Neural progenitor cell (in vitro differentiated cells): ENCODE data around the gene HOXA2. TPM values are rescaled to one million over a fixed set of nuclear protein-coding genes. Genes with fewer than 3 reads are reported as not detected.

ENCODE experiments used
- DNase-seq: peaks from one replicate; pipeline ENCODE4 v3.0.0-alpha.2; 2016; ENCODE audit warnings: low spot score
- H2AFZ ChIP-seq: fragments of 200-600 bp; sonication (generic); replicated peaks from 2 replicates; pipeline ENCODE4 v1.6.1; 2016; ENCODE audit warnings: antibody characterized with exemption
- H3F3A ChIP-seq: fragments of 200-600 bp; sonication (generic); 2 replicates; pipeline ENCODE4 v1.6.1; 2016; ENCODE audit warnings: antibody characterized with exemption, low read depth
- H3K27ac ChIP-seq: fragments of 200-600 bp; sonication (generic); 2 replicates; pipeline ENCODE4 v1.5.1; 2016; ENCODE audit warnings: mild to moderate bottlenecking
- H3K27me3 ChIP-seq: fragments of 200-600 bp; sonication (generic); 2 replicates; pipeline ENCODE4 v1.6.1; 2016; ENCODE audit warnings: mild to moderate bottlenecking, moderate library complexity
- H3K36me3 ChIP-seq: fragments of 200-600 bp; sonication (generic); 2 replicates; pipeline ENCODE4 v1.5.1; 2016
- H3K4me1 ChIP-seq: fragments of 200-600 bp; sonication (generic); 2 replicates; pipeline ENCODE4 v1.6.1; 2016; ENCODE audit warnings: mixed run types
- H3K4me2 ChIP-seq: fragments of 200-600 bp; sonication (generic); 2 replicates; pipeline ENCODE4 v1.6.1; 2016
- H3K4me3 ChIP-seq: fragments of 200-600 bp; sonication (generic); 2 replicates; pipeline ENCODE4 v1.5.1; 2016
- H3K79me2 ChIP-seq: fragments of 200-600 bp; sonication (generic); 2 replicates; pipeline ENCODE4 v1.6.1; 2016; ENCODE audit warnings: low read depth
- H3K9ac ChIP-seq: fragments of 200-600 bp; sonication (generic); 2 replicates; pipeline ENCODE4 v1.6.1; 2016
- H3K9me3 ChIP-seq: fragments of 200-600 bp; sonication (generic); 2 replicates; pipeline ENCODE4 v1.5.1; 2016; ENCODE audit warnings: low read depth
- H4K20me1 ChIP-seq: fragments of 200-600 bp; sonication (generic); 2 replicates; pipeline ENCODE4 v1.6.1; 2016; ENCODE audit warnings: low read depth
- H3K27ac Mint-ChIP-seq: 3 replicates; pipeline ENCODE4 v1.8.0; 2021; ENCODE audit warnings: mixed read lengths
- H3K27me3 Mint-ChIP-seq: 2 replicates; pipeline ENCODE4 v1.8.0; 2022; ENCODE audit warnings: low read depth, mild to moderate bottlenecking, inconsistent platforms, moderate library complexity, mixed read lengths; ENCODE audit not compliant: insufficient read depth
- H3K36me3 Mint-ChIP-seq: 3 replicates; pipeline ENCODE4 v1.8.0; 2021; ENCODE audit warnings: mixed read lengths
- H3K4me1 Mint-ChIP-seq: 3 replicates; pipeline ENCODE4 v1.8.0; 2021; ENCODE audit warnings: mixed read lengths
- H3K4me3 Mint-ChIP-seq: 3 replicates; pipeline ENCODE4 v1.8.0; 2021; ENCODE audit warnings: mild to moderate bottlenecking, moderate library complexity, mixed read lengths
- H3K9me3 Mint-ChIP-seq: 3 replicates; pipeline ENCODE4 v1.8.0; 2020; ENCODE audit warnings: mixed read lengths
- EZH2 ChIP-seq: fragments of 200-600 bp; sonication (generic); IDR thresholded peaks from 2 replicates; pipeline ENCODE4 v1.6.1; 2017; ENCODE audit warnings: antibody characterized with exemption, mild to moderate bottlenecking, moderate library complexity
- EZH2phosphoT487 ChIP-seq: fragments of 200-600 bp; sonication (generic); IDR thresholded peaks from 2 replicates; pipeline ENCODE4 v1.6.1; 2017; ENCODE audit warnings: antibody characterized with exemption
- total RNA-seq: library from RNA; depleted of rRNA; stranded (reverse); fragments of >200 nt; gene quantifications from 2 replicates; pipeline ENCODE4 v1.2.3, GENCODE V29; 2015; ENCODE audit warnings: low replicate concordance
- TF ChIP-seq, protein P1 (sequence below): fragments of 200-600 bp; sonication (generic); IDR thresholded peaks from 2 replicates; pipeline ENCODE4 v1.5.1; 2017; ENCODE audit warnings: antibody characterized with exemption, mild to moderate bottlenecking

The HOXA2 gene
- total RNA-seq, 1 donor from 2014 or later, result not detected

DNA sequence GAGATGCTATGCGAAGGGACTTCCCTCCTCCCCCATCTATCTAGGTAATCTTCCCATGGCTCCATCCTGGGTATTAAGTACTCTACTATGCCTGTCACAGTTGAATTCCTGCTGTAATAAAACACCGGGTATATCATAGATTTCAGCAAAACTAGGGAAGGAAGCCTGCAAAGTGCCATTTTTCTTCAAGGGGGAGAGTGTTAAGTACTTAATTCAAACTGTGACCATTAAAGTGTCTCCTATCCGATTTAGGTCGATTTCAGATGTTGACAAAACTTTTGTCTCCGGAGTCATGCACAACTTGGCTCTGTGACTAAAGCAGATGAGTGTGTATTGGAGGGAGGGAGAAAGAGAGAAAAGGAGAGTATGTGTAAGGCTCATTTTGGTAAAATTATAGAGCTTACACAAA is 23.5 kb upstream of the HOXA2 start:
- Histone ChIP-seq H3K4me2 (no peak overlapping the region), H3K4me3 (no peak overlapping the region), H3K4me1 (no peaks in the 10 kb centered on the region), H3K27me3 (peaks cover 100% of the 10 kb centered on the region), H3K36me3 (no peaks in the 10 kb centered on the region), H4K20me1 (peaks cover 82% of the 10 kb centered on the region), H3K9ac (no peak overlapping the region), H3K79me2 (no peaks in the 10 kb centered on the region), H3K9me3 (no peaks in the 10 kb centered on the region), H3F3A (no peaks in the 10 kb centered on the region), H3K27ac (no peak overlapping the region), H2AFZ (no peak overlapping the region)
- Mint-ChIP-seq H3K36me3 (no peaks in the 10 kb centered on the region), H3K4me3 (no peak overlapping the region), H3K9me3 (peaks cover 15% of the 10 kb centered on the region), H3K27me3 (peaks cover 92% of the 10 kb centered on the region), H3K27ac (no peak overlapping the region), H3K4me1 (no peaks in the 10 kb centered on the region)
- DNase-seq, result no peak
- TF ChIP-seq EZH2phosphoT487, result no peak
- no peak for TF ChIP-seq EZH2
- TF ChIP-seq, protein P1, sequence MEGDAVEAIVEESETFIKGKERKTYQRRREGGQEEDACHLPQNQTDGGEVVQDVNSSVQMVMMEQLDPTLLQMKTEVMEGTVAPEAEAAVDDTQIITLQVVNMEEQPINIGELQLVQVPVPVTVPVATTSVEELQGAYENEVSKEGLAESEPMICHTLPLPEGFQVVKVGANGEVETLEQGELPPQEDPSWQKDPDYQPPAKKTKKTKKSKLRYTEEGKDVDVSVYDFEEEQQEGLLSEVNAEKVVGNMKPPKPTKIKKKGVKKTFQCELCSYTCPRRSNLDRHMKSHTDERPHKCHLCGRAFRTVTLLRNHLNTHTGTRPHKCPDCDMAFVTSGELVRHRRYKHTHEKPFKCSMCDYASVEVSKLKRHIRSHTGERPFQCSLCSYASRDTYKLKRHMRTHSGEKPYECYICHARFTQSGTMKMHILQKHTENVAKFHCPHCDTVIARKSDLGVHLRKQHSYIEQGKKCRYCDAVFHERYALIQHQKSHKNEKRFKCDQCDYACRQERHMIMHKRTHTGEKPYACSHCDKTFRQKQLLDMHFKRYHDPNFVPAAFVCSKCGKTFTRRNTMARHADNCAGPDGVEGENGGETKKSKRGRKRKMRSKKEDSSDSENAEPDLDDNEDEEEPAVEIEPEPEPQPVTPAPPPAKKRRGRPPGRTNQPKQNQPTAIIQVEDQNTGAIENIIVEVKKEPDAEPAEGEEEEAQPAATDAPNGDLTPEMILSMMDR, result no peak

DNA sequence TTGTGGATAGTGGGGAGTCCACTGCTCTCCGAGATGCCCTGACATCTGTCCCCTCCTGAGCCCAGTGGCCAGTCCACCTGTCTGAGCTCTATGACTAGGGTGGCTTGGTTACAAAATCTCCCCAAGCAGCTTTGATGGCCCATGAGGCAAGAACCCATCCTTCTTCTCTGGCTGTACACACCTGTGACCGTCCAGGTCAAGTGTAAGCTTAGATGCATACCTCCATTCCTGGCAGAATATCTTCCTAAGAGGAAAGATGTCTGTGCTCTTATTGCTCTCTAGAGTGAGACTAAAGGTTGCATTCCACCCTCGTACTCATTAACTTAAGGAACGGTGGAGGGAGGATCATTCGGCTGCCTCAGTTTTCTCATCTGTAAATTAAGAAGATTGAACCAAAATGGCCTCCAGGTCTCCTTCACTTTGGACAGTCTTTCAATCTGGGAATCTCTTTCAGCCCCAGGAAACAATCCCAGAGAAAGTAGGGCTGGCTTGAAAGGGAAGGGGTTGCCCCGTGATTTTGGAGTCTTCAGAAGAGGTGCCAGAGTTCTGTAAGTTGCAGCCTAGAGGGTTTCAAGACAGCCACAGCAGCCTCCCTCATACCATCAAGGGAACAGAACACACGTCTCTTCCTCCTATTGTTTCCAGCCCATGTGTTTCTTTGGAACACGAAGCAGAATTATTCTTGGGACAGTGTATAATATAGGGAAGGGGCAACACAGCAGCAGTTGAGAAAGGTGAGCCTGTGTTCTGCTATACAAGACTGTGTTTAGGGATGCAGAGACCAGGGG is 22.6 kb upstream of the HOXA2 start:
- no peaks in the 10 kb centered on the region for H3K9me3 ChIP-seq
- Mint-ChIP-seq H3K4me1 (no peaks in the 10 kb centered on the region), H3K27ac (no peak overlapping the region), H3K27me3 (peaks cover 97% of the 10 kb centered on the region), H3K4me3 (no peak overlapping the region), H3K36me3 (no peaks in the 10 kb centered on the region), H3K9me3 (peaks cover 15% of the 10 kb centered on the region)
- peaks cover 90% of the 10 kb centered on the region for H4K20me1 ChIP-seq
- H2AFZ ChIP-seq, result no peak overlapping the region
- no peak overlapping the region for H3K27ac ChIP-seq
- TF ChIP-seq, protein P1, result no peak
- no peak for TF ChIP-seq EZH2phosphoT487
- H3K27me3 ChIP-seq, result peaks cover 100% of the 10 kb centered on the region
- no peaks in the 10 kb centered on the region for H3K79me2 ChIP-seq
- H3K4me3 ChIP-seq, result no peak overlapping the region
- no peak for DNase-seq
- H3F3A ChIP-seq, result no peaks in the 10 kb centered on the region
- no peak overlapping the region for H3K9ac ChIP-seq
- no peaks in the 10 kb centered on the region for H3K36me3 ChIP-seq
- no peaks in the 10 kb centered on the region for H3K4me1 ChIP-seq
- no peak overlapping the region for H3K4me2 ChIP-seq

DNA sequence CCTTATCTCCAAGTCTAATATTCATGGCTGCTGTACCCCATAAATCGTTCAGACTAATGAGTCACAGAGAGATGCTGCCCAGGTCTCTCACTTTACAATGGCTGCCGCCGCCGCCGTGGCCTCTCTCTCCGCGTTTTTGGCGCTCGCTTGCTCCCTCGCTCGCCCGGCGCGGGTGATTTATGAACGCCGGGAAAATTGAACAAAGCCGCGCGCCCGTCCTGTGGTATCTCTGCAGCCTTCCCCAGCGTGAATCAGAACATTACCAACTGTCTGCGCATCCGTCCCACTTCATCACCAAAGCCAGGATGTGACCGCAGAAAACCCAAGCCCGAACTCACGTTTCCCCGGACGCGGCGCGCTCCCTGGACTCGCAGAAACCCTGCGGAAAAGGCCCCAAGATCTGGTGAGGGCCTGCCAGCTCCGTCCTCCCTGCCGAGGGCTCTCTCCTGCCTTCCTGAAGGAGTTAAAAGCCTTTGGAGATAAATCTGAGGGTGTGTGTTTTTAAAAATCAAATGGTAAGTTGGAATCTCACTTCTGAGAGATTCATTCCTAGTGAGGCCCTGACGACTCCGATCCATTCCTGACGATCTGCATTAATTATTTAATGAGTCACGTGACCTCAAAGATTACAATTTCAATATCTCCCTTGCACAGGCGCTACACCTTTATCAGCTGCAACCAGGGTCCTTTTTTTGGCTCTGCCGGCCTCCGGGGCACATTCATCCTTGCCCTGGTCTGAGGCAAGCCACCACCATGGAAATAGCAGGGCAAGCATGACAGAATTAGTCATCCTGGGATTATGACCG is 21.8 kb upstream of the HOXA2 start:
- Histone ChIP-seq H3K9ac (no peak overlapping the region), H3K9me3 (no peaks in the 10 kb centered on the region), H2AFZ (no peak overlapping the region), H3K36me3 (no peaks in the 10 kb centered on the region), H3K4me3 (no peak overlapping the region), H3F3A (no peaks in the 10 kb centered on the region), H3K27ac (no peak overlapping the region), H3K4me1 (no peaks in the 10 kb centered on the region), H3K27me3 (peaks cover 100% of the 10 kb centered on the region), H3K4me2 (no peak overlapping the region), H3K79me2 (no peaks in the 10 kb centered on the region), H4K20me1 (peaks cover 91% of the 10 kb centered on the region)
- TF ChIP-seq EZH2phosphoT487, result peak; percentile 97
- peak; percentile 96 for TF ChIP-seq EZH2
- TF ChIP-seq, protein P1, result no peak
- Mint-ChIP-seq H3K36me3 (no peaks in the 10 kb centered on the region), H3K9me3 (peaks cover 15% of the 10 kb centered on the region), H3K4me1 (no peaks in the 10 kb centered on the region), H3K27ac (no peak overlapping the region), H3K4me3 (no peak overlapping the region), H3K27me3 (peaks cover 98% of the 10 kb centered on the region)
- no peak for DNase-seq
